Renal cortex interstitium (tissue), 15 donors: ENCODE measurements around the gene VPS25. TPM values are rescaled to one million over a fixed set of nuclear protein-coding genes. Genes with fewer than 3 reads are reported as not detected.
A peak's percentile ranks its signal among the peaks of the same experiment; 100 is the strongest.
"Not testable (repeated sequence)": the region's sequence is repeated elsewhere in the genome, so short reads cannot be mapped to it uniquely, and the experiment has no call there.

ENCODE experiments used
- DNase-seq, 11 donors: peaks; one replicate each; pipeline ENCODE4 v3.0.0-alpha.2; 2013; ENCODE audit warnings: low read depth in 9 of 11, low spot score in 4 of 11; ENCODE audit errors: extremely low read depth in 1 of 11
- long read RNA-seq, 16 experiments: transcript quantifications; one replicate each; lab custom pipeline, GENCODE V29; 2026
- polyA plus RNA-seq, 3 donors: library from polyadenylated mRNA; unstranded; fragments of 120-200 nt; gene quantifications; one replicate each; pipeline ENCODE4 v1.2.1, GENCODE V29; 2013; ENCODE audit not compliant: insufficient read length in 3 of 3

Gene VPS25
- polyA plus RNA-seq = 10 to 100 TPM; 80.6 to 93.2 (median 86.2) TPM
- long read RNA-seq, donor 1, transcript VPS25-201 (6 exons, 1,101 nt) = major isoform, 42 of 63 reads
- long read RNA-seq, donor 1, partial matches to known transcripts = 14 of 63 reads
- long read RNA-seq, donor 1, other reads (novel, unspliced or antisense) = 5 of 63 reads
- long read RNA-seq, donor 2, transcript VPS25-201 (6 exons, 1,101 nt) = major isoform, 30 of 66 reads
- long read RNA-seq, donor 2, partial matches to known transcripts = 34 of 66 reads
- long read RNA-seq, donor 2, other reads (novel, unspliced or antisense) = 0 of 66 reads
- long read RNA-seq, donor 3, transcript VPS25-201 (6 exons, 1,101 nt) = major isoform, 70 of 112 reads
- long read RNA-seq, donor 3, partial matches to known transcripts = 38 of 112 reads
- long read RNA-seq, donor 3, other reads (novel, unspliced or antisense) = 0 of 112 reads
- long read RNA-seq, donor 4, transcript VPS25-201 (6 exons, 1,101 nt) = major isoform, 38 of 38 reads
- long read RNA-seq, donor 4, partial matches to known transcripts = 0 of 38 reads
- long read RNA-seq, donor 4, other reads (novel, unspliced or antisense) = 0 of 38 reads
- long read RNA-seq, donor 5 = 0 reads
- long read RNA-seq, donor 6, transcript VPS25-205 (5 exons, 668 nt) = minor isoform, 5 of 48 reads
- long read RNA-seq, donor 6, transcript VPS25-201 (6 exons, 1,101 nt) = major isoform, 43 of 48 reads
- long read RNA-seq, donor 6, partial matches to known transcripts = 0 of 48 reads
- long read RNA-seq, donor 6, other reads (novel, unspliced or antisense) = 0 of 48 reads
- long read RNA-seq, donor 7, transcript VPS25-201 (6 exons, 1,101 nt) = major isoform, 38 of 79 reads
- long read RNA-seq, donor 7, partial matches to known transcripts = 37 of 79 reads
- long read RNA-seq, donor 7, other reads (novel, unspliced or antisense) = 0 of 79 reads
- long read RNA-seq, donor 8 = 0 reads
- long read RNA-seq, donor 9, transcript VPS25-201 (6 exons, 1,101 nt) = major isoform, 52 of 84 reads
- long read RNA-seq, donor 9, partial matches to known transcripts = 31 of 84 reads
- long read RNA-seq, donor 9, other reads (novel, unspliced or antisense) = 0 of 84 reads
- long read RNA-seq, donor 10, transcript VPS25-201 (6 exons, 1,101 nt) = major isoform, 44 of 48 reads
- long read RNA-seq, donor 10, partial matches to known transcripts = 0 of 48 reads
- long read RNA-seq, donor 10, other reads (novel, unspliced or antisense) = 0 of 48 reads
- long read RNA-seq, donor 11, transcript VPS25-201 (6 exons, 1,101 nt) = major isoform, 38 of 39 reads
- long read RNA-seq, donor 11, partial matches to known transcripts = 0 of 39 reads
- long read RNA-seq, donor 11, other reads (novel, unspliced or antisense) = 0 of 39 reads
- long read RNA-seq, donor 12, transcript VPS25-201 (6 exons, 1,101 nt) = major isoform, 19 of 19 reads
- long read RNA-seq, donor 12, partial matches to known transcripts = 0 of 19 reads
- long read RNA-seq, donor 12, other reads (novel, unspliced or antisense) = 0 of 19 reads
- long read RNA-seq, donor 13 = 0 reads
- long read RNA-seq, donor 14, transcript VPS25-201 (6 exons, 1,101 nt) = major isoform, 48 of 55 reads
- long read RNA-seq, donor 14, partial matches to known transcripts = 0 of 55 reads
- long read RNA-seq, donor 14, other reads (novel, unspliced or antisense) = 6 of 55 reads
- long read RNA-seq, donor 15, transcript VPS25-201 (6 exons, 1,101 nt) = major isoform, 20 of 21 reads
- long read RNA-seq, donor 15, partial matches to known transcripts = 0 of 21 reads
- long read RNA-seq, donor 15, other reads (novel, unspliced or antisense) = 0 of 21 reads
- long read RNA-seq, donor 16, transcript VPS25-201 (6 exons, 1,101 nt) = major isoform, 92 of 107 reads
- long read RNA-seq, donor 16, transcript VPS25-205 (5 exons, 668 nt) = minor isoform, 8 of 107 reads
- long read RNA-seq, donor 16, partial matches to known transcripts = 0 of 107 reads
- long read RNA-seq, donor 16, other reads (novel, unspliced or antisense) = 5 of 107 reads

- DNase-seq = peak in 7 of 11 donors; percentile 56 to 80 (median 72)
Observed at GRCh38 chr17:42773290-42774035, at the start of gene VPS25. Gene VPS25 (plus strand): TSS chr17:42773449. CDS start chr17:42773476, 27 bp downstream.

- no peak for DNase-seq
Observed at GRCh38 chr17:42723636-42724035, 49.6 kb upstream of the VPS25 start.

GRCh38 chr17:42725143-42725542, 48.1 kb upstream of the VPS25 start:
- no peak for DNase-seq

- DNase-seq = no peak
Observed at GRCh38 chr17:42740699-42741098, 32.5 kb upstream of the VPS25 start.

- not testable (repeated sequence) for DNase-seq
Observed at GRCh38 chr17:42742916-42743315, 30.3 kb upstream of the VPS25 start.

GRCh38 chr17:42743595-42744282, 29.5 kb upstream of the VPS25 start:
- peak in 1 of 11 donors; percentile 31 for DNase-seq

- peak in 4 of 11 donors; percentile 26 to 46 (median 32) for DNase-seq
Observed at GRCh38 chr17:42744283-42744805, 28.9 kb upstream of the VPS25 start.

GRCh38 chr17:42744806-42745617, 28.2 kb upstream of the VPS25 start, which contains the start of gene EZH1:
Gene EZH1 (minus strand): TSS chr17:42745040. CDS start chr17:42728941, 16,099 bp downstream.
- DNase-seq = peak; percentile 77 to 91 (median 87)

- DNase-seq = no peak
Observed at GRCh38 chr17:42748202-42748907, 24.9 kb upstream of the VPS25 start.

GRCh38 chr17:42748908-42749798, 24.1 kb upstream of the VPS25 start:
- no peak for DNase-seq

- no peak for DNase-seq
Observed at GRCh38 chr17:42750739-42751344, 22.4 kb upstream of the VPS25 start.

- no peak for DNase-seq
Observed at GRCh38 chr17:42751628-42752027, 21.6 kb upstream of the VPS25 start.

GRCh38 chr17:42754782-42755181, 18.5 kb upstream of the VPS25 start:
- no peak for DNase-seq
